Type B pancreatic cell (in vitro differentiated cells): ENCODE results near the gene ABHD6. TPM values are rescaled to one million over a fixed set of nuclear protein-coding genes. Genes with fewer than 3 reads are reported as not detected.

Experiments
- DNase-seq: peaks from one replicate; pipeline ENCODE4 v3.0.0; 2021; ENCODE audit warnings: mixed read lengths; ENCODE audit not compliant: unreplicated experiment; ENCODE audit errors: extremely low spot score
- H3K27ac Mint-ChIP-seq: 2 replicates; pipeline ENCODE4 v1.8.0; 2021; ENCODE audit warnings: mild to moderate bottlenecking, mixed read lengths
- H3K27me3 Mint-ChIP-seq: 2 replicates; pipeline ENCODE4 v1.8.0; 2021; ENCODE audit warnings: mixed read lengths
- H3K36me3 Mint-ChIP-seq: 2 replicates; pipeline ENCODE4 v1.8.0; 2021; ENCODE audit warnings: mixed read lengths
- H3K4me1 Mint-ChIP-seq: one replicate; pipeline ENCODE4 v1.8.0; 2021; ENCODE audit warnings: mixed read lengths; ENCODE audit not compliant: unreplicated experiment
- H3K4me3 Mint-ChIP-seq: 2 replicates; pipeline ENCODE4 v1.8.0; 2021; ENCODE audit warnings: mild to moderate bottlenecking, mixed read lengths
- H3K9me3 Mint-ChIP-seq: 2 replicates; pipeline ENCODE4 v1.8.0; 2021; ENCODE audit warnings: mixed read lengths
- CTCF ChIP-seq: fragments of 200-600 bp; sonication (generic); conservative IDR thresholded peaks from 2 replicates; pipeline ENCODE4 v1.5.0; 2021; ENCODE audit warnings: antibody characterized with exemption, mild to moderate bottlenecking
- total RNA-seq: library from RNA; stranded (reverse); gene quantifications from 2 replicates; pipeline ENCODE4 v1.2.1, GENCODE V29; 2021; ENCODE audit warnings: low replicate concordance

Gene ABHD6
- total RNA-seq, 1 donor from 2014 or later, result 15.7 TPM

- no peak for DNase-seq
- Mint-ChIP-seq H3K27ac (no peak overlapping the region), H3K4me1 (peaks cover 20% of the 10 kb centered on the region), H3K4me3 (no peak overlapping the region), H3K36me3 (peaks cover 7% of the 10 kb centered on the region), H3K27me3 (no peaks in the 10 kb centered on the region), H3K9me3 (no peaks in the 10 kb centered on the region)
- TF ChIP-seq CTCF, result no peak
Observed at GRCh38 chr3:58322793-58323192, 85.2 kb downstream of the ABHD6 start.

GRCh38 chr3:58323529-58324390 lies 86.2 kb downstream of the ABHD6 start:
- TF ChIP-seq CTCF, result no peak
- H3K27ac Mint-ChIP-seq, result peak overlapping the region; percentile 39
- peaks cover 7% of the 10 kb centered on the region for H3K36me3 Mint-ChIP-seq
- H3K4me3 Mint-ChIP-seq, result no peak overlapping the region
- no peak for DNase-seq
- peaks cover 20% of the 10 kb centered on the region for H3K4me1 Mint-ChIP-seq
- no peaks in the 10 kb centered on the region for H3K27me3 Mint-ChIP-seq
- H3K9me3 Mint-ChIP-seq, result no peaks in the 10 kb centered on the region

- Mint-ChIP-seq H3K27me3 (no peaks in the 10 kb centered on the region), H3K27ac (peak overlapping the region; percentile 39)
Observed at GRCh38 chr3:58324391-58325390, 87.1 kb downstream of the ABHD6 start.

GRCh38 chr3:58325525-58325992 lies 88.0 kb downstream of the ABHD6 start:
- Mint-ChIP-seq H3K36me3 (no peaks in the 10 kb centered on the region), H3K9me3 (no peaks in the 10 kb centered on the region), H3K4me3 (no peak overlapping the region), H3K4me1 (peaks cover 20% of the 10 kb centered on the region), H3K27me3 (no peaks in the 10 kb centered on the region), H3K27ac (peak overlapping the region; percentile 26)
- DNase-seq, result no peak
- no peak for TF ChIP-seq CTCF

More at GRCh38 chr3:58324391-58325390, 87.1 kb downstream of the ABHD6 start:
- no peak for TF ChIP-seq CTCF
- H3K36me3 Mint-ChIP-seq, result peaks cover 3% of the 10 kb centered on the region
- H3K4me3 Mint-ChIP-seq, result no peak overlapping the region
- H3K4me1 Mint-ChIP-seq, result peaks cover 20% of the 10 kb centered on the region
- H3K9me3 Mint-ChIP-seq, result no peaks in the 10 kb centered on the region
- no peak for DNase-seq

DNA sequence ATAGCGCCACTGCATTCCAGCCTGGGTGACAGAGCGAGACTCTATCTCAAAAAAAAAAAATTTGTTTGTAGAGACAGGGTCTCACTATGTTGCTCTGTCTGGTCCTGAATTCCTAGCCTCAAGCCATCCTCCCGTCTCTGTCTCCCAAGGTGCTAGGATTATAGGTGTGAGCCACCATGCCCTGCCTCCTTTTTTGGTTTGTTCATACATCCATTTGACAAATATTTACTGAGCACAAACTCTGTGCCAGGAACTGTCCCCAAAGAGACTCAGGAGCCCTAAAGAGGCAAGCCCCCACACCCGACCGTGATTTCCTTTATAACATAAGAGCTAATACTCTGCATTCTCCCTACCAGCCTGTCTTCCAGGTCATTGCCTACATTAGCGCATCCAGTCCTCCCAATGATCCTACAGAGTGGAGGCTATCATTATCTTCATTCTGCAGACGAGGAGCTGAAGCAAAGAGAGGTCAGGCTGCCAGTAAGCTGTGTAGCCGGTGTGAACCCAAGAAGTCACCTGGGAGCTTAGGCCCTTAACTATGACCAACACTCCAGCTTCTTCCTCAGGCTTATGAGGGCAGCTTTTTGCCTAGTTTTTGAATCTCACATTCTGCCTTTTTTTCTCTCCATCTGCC lies 88.8 kb downstream of the ABHD6 start:
- no peaks in the 10 kb centered on the region for H3K9me3 Mint-ChIP-seq
- no peak for DNase-seq
- H3K36me3 Mint-ChIP-seq, result no peaks in the 10 kb centered on the region
- peaks cover 25% of the 10 kb centered on the region for H3K4me1 Mint-ChIP-seq
- H3K27me3 Mint-ChIP-seq, result peaks cover 3% of the 10 kb centered on the region
- TF ChIP-seq CTCF, result no peak
- H3K27ac Mint-ChIP-seq, result no peak overlapping the region
- H3K4me3 Mint-ChIP-seq, result no peak overlapping the region
